ENCODE data around the gene KIFC1.

The KIFC1 gene

DNA sequence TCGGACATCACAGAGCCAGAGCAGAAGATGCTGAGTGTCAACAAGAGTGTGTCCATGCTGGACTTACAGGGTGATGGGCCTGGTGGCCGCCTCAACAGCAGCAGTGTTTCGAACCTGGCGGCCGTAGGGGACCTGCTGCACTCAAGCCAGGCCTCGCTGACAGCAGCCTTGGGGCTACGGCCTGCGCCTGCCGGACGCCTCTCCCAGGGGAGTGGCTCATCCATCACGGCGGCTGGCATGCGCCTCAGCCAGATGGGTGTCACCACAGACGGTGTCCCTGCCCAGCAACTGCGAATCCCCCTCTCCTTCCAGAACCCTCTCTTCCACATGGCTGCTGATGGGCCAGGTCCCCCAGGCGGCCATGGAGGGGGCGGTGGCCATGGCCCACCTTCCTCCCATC lies 51.4 kb downstream of the KIFC1 start:
- DNase-seq = no peak

DNA sequence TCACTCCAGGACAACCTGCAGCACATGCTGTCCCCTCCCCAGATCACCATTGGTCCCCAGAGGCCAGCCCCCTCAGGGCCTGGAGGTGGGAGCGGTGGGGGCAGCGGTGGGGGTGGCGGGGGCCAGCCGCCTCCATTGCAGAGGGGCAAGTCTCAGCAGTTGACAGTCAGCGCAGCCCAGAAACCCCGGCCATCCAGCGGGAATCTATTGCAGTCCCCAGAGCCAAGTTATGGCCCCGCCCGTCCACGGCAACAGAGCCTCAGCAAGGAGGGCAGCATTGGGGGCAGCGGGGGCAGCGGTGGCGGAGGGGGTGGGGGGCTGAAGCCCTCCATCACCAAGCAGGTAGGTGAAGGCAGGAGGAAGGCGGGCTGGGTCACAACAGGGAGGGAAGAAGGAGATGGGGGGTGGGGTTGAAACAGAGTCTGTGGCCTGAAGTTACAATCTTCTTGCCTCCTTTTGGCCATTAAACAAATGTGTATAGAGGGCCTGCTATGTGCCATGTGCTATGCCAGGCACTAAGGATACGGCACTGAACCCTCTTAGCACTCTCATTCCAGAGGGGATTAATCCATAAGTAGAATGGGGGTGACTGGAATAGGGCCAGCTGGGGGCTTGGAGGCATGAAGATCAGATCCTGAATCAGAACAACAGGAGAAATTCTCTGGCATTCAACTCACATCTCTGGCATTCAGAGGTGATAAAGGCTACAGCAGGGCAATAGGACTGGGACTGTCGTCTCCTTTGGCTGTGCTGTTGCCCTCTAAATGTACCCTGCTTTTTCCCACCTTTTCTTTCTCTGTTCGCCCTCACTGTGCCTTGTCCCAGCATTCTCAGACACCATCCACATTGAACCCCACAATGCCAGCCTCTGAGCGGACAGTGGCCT lies 52.2 kb downstream of the KIFC1 start:
- DNase-seq = no peak

DNA sequence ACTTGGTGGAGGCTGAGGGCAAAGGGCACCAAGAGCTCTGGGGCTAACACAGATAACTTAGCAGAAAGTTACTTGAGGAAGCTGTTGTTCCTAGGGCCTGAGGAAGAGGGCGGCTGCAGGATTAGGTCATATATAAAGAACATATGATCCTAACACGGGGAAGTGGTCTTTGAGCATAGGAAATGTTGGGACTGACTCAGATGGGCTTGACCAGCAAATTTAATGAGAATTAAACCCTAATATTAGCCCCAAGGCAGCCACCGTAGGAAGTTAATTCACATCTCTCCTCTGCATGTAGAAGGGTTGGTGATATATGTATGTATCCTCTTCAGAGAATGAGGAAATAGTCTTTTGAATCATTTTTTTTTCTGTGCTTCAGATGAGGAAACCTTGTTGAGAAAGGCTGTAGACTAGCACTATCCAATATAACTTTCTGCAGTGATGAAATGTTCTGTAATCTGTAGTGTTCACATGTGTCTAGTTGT lies 53.5 kb downstream of the KIFC1 start:
- no peak for DNase-seq

DNA sequence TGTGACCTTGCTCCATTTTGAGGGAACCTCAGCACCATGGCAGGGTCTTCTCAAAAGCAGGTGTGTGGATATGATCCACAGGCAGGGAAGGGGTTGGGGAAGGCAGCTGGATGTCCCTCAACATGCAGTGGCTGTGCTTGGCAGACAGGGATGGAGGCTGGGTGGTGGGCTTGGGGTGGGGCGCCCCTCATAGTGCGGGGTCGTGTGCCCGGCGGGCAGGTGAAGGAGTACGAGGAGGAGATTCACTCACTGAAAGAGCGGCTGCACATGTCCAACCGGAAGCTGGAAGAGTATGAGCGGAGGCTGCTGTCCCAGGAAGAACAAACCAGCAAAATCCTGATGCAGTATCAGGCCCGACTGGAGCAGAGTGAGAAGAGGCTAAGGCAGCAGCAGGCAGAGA lies 54.7 kb downstream of the KIFC1 start:
- DNase-seq = no peak

DNA sequence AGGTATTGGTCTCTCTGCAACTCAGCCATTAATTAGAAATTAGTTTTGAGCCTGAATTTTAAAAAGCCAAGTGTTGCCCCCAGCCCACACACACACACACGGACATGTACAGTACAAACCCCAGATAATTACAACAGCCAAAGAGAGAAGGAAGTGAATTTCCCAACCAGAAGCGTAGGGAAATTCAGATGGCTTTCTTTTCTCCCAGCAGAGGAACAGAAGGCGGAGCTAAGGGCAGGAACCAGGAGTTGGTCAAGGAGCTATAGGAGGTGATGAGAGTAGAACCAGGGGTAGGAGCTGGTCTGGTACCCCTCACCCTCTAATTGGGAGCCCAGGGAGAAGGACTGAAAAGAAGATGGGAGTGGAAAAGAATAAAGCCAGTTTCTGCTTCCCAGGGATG lies 58.8 kb downstream of the KIFC1 start:
- DNase-seq = no peak

DNA sequence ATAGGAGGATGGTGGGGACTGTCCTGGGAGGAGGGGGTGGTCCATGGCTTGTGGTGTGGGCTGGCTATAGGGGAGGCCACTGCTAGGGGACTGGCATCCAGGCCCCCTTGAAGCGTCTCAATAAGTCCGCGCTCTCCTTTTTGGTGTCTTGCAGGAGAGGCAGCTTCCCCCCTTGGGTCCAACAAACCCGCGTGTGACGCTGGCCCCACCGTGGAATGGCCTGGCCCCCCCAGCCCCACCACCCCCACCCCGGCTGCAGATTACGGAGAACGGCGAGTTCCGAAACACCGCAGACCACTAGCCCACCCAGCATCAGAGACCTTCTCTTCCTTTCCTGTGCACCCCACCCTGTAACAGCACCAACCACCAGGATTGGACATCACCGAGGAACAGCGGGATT lies 60.0 kb downstream of the KIFC1 start:
- no peak for DNase-seq

DNA sequence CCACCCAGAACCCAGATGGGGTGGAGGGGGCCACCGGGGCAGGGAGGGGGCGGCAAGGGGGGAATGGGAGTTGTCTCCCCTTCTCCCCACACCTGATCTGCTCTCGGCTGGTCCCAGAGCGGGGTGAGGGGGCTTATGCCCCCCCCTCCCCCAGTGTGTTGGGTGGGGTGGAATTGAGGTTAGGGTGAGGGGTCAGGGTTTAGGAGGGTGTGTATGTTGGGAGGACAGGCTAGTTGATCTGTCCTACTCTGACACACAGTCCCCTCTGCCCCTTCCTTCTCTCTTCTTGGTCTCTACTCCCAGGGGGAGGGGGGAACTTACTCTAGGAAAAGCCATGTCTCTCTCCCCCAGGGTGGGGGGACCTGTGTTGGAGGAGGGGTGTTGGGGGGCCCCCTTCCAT lies 60.9 kb downstream of the KIFC1 start:
- no peak for DNase-seq

- no peak for DNase-seq
Observed at GRCh38 chr6:33453393-33454008, 61.9 kb downstream of the KIFC1 start.

- DNase-seq = peak; percentile 72 to 96 (median 94)
Observed at GRCh38 chr6:33454009-33454946, 62.7 kb downstream of the KIFC1 start, which contains the start of gene ZBTB9. Gene ZBTB9, plus strand, starts transcription at chr6:33454576. Its CDS starts 525 bp downstream, at chr6:33455101.

- no peak for DNase-seq
Observed at GRCh38 chr6:33455051-33455450, 63.4 kb downstream of the KIFC1 start.

- no peak for DNase-seq
Observed at GRCh38 chr6:33456156-33456555, 64.5 kb downstream of the KIFC1 start.

DNA sequence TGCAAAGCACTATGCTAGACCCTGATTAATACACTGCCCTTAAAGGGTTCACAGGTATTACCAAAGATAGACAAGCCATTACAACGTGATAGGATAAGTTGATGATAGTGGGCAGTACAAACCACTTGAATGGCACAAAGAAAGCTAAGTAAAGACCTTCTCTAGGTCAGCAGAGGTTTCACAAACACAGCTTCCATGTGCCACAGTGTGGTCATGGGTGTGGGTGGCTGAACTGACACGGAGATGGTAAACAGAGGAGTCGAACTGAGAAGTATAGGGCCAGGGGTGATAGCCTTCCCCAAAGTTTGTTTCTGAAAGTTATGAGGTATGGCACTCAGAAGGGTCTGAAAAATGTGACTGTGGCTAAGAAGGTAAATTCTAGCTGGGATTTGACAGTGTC lies 67.1 kb downstream of the KIFC1 start:
- DNase-seq = no peak

- no peak for DNase-seq
Observed at GRCh38 chr6:33459226-33459625, 67.6 kb downstream of the KIFC1 start.

Measured in C1 segment of cervical spinal cord (tissue), 14 donors.